ENCODE measurements around the gene RASSF9.

The RASSF9 gene

GRCh38 chr12:85834378-85834777 is 1.8 kb downstream of the RASSF9 start:
- no peak for DNase-seq (ENCODE audit: low read depth)
- no peak for TF ChIP-seq CTCF (IDR thresholded peaks at IDR 0.05; ENCODE audit: control insufficient read depth, extremely low read depth, insufficient read depth)
- H3K4me3 ChIP-seq (ENCODE audit: low read depth, low read length): no peak overlapping the region

GRCh38 chr12:85833579-85833978 is 2.6 kb downstream of the RASSF9 start:
- no peak for TF ChIP-seq CTCF (IDR thresholded peaks at IDR 0.05; ENCODE audit: control insufficient read depth, extremely low read depth, insufficient read depth)

GRCh38 chr12:85831327-85831990 is 4.8 kb downstream of the RASSF9 start:
- no peak overlapping the region for H3K4me3 ChIP-seq (ENCODE audit: low read depth, low read length)
- no peak for DNase-seq (ENCODE audit: low read depth)
- no peak for TF ChIP-seq CTCF (IDR thresholded peaks at IDR 0.05; ENCODE audit: control insufficient read depth, extremely low read depth, insufficient read depth)

More at GRCh38 chr12:85833579-85833978, 2.6 kb downstream of the RASSF9 start:
- no peak for DNase-seq (ENCODE audit: low read depth)
- H3K4me3 ChIP-seq (ENCODE audit: low read depth, low read length): no peak overlapping the region

GRCh38 chr12:85829391-85829790 is 6.8 kb downstream of the RASSF9 start:
- no peak for TF ChIP-seq CTCF (IDR thresholded peaks at IDR 0.05; ENCODE audit: control insufficient read depth, extremely low read depth, insufficient read depth)
- no peak overlapping the region for H3K4me3 ChIP-seq (ENCODE audit: low read depth, low read length)
- no peak for DNase-seq (ENCODE audit: low read depth)

- DNase-seq (ENCODE audit: low read depth): no peak
- no peak for TF ChIP-seq CTCF (IDR thresholded peaks at IDR 0.05; ENCODE audit: control insufficient read depth, extremely low read depth, insufficient read depth)
- no peak overlapping the region for H3K4me3 ChIP-seq (ENCODE audit: low read depth, low read length)
These were observed 7.6 kb downstream of the RASSF9 start for GRCh38 chr12:85828576-85828975.

- no peak for TF ChIP-seq CTCF (IDR thresholded peaks at IDR 0.05; ENCODE audit: control insufficient read depth, extremely low read depth, insufficient read depth)
- no peak for DNase-seq (ENCODE audit: low read depth)
- no peak overlapping the region for H3K4me3 ChIP-seq (ENCODE audit: low read depth, low read length)
These were observed 10.5 kb downstream of the RASSF9 start for GRCh38 chr12:85825746-85826145.

All from LNCaP clone FGC (cell line).